HL-60 (cell line): ENCODE measurements around the gene ATL1.

Experiments
- TF ChIP-seq, protein P1 (sequence below): IDR thresholded peaks from one replicate; pipeline ENCODE4 v1.5.1; 2011; ENCODE audit warnings: low read length, control low read depth, inconsistent platforms; ENCODE audit not compliant: insufficient read depth
- TF ChIP-seq, protein P2 (sequence below): IDR thresholded peaks from 2 replicates; pipeline ENCODE4 v1.6.1; 2012; ENCODE audit warnings: low read depth; ENCODE audit not compliant: insufficient replicate concordance

DNA sequence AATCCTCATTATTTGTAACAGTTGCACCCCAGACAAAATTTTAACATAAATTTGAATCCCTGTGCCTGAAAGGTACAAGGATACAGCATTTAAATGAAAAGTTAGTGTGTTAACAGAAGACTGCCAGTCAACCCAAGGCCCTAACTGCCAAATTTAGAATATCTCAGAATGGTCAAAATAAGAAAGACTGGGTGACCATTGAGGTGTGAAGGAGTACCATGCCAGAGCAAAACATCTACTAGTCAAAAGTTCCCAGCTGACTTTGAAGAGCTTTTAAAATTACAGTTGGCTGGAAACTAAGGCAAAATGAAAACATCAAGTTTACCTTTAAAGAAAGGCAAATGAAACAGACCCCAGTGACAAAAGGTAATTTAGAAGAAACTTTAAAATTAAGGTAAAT is 89.7 kb downstream of the ATL1 start:
- TF ChIP-seq, protein P1, sequence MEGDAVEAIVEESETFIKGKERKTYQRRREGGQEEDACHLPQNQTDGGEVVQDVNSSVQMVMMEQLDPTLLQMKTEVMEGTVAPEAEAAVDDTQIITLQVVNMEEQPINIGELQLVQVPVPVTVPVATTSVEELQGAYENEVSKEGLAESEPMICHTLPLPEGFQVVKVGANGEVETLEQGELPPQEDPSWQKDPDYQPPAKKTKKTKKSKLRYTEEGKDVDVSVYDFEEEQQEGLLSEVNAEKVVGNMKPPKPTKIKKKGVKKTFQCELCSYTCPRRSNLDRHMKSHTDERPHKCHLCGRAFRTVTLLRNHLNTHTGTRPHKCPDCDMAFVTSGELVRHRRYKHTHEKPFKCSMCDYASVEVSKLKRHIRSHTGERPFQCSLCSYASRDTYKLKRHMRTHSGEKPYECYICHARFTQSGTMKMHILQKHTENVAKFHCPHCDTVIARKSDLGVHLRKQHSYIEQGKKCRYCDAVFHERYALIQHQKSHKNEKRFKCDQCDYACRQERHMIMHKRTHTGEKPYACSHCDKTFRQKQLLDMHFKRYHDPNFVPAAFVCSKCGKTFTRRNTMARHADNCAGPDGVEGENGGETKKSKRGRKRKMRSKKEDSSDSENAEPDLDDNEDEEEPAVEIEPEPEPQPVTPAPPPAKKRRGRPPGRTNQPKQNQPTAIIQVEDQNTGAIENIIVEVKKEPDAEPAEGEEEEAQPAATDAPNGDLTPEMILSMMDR: no peak
- TF ChIP-seq, protein P2, sequence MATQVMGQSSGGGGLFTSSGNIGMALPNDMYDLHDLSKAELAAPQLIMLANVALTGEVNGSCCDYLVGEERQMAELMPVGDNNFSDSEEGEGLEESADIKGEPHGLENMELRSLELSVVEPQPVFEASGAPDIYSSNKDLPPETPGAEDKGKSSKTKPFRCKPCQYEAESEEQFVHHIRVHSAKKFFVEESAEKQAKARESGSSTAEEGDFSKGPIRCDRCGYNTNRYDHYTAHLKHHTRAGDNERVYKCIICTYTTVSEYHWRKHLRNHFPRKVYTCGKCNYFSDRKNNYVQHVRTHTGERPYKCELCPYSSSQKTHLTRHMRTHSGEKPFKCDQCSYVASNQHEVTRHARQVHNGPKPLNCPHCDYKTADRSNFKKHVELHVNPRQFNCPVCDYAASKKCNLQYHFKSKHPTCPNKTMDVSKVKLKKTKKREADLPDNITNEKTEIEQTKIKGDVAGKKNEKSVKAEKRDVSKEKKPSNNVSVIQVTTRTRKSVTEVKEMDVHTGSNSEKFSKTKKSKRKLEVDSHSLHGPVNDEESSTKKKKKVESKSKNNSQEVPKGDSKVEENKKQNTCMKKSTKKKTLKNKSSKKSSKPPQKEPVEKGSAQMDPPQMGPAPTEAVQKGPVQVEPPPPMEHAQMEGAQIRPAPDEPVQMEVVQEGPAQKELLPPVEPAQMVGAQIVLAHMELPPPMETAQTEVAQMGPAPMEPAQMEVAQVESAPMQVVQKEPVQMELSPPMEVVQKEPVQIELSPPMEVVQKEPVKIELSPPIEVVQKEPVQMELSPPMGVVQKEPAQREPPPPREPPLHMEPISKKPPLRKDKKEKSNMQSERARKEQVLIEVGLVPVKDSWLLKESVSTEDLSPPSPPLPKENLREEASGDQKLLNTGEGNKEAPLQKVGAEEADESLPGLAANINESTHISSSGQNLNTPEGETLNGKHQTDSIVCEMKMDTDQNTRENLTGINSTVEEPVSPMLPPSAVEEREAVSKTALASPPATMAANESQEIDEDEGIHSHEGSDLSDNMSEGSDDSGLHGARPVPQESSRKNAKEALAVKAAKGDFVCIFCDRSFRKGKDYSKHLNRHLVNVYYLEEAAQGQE: no peak
